ENCODE results near the gene WLS. TPM values are rescaled to one million over a fixed set of nuclear protein-coding genes. Genes with fewer than 3 reads are reported as not detected.

WLS gene
- total and polyA plus RNA-seq, 10 of the 15 experiments (the other 5 are each of a cell fraction or from before 2014, with no cell fraction given) = 0.04 to 0.36 TPM; not detected in 8

GRCh38 chr1:68254667-68255226 is 22.4 kb upstream of the WLS start:
- BruUV-seq (replicated peaks) = no TSS peak
- ChIA-PET SMC1A (ENCODE audit: uncharacterized antibody, unreplicated experiment) (interaction anchor here (0.6 kb wide), 1 partner anchor 139 kb away, joined by 3 read pairs; no protein-coding TSS in a partner anchor), CTCF (no interaction called here), POLR2A (no interaction called here), RAD21 (ENCODE audit: unreplicated experiment) (no interaction called here)
- Histone ChIP-seq H3K9ac (ENCODE audit: control insufficient read depth, insufficient read depth, low read length) (no peak overlapping the region), H3K79me2 (ENCODE audit: control insufficient read depth, insufficient read depth, low read length) (no peaks in the 10 kb centered on the region), H3K9me3 (replicated peaks; ENCODE audit: control insufficient read depth, insufficient read depth, low read length) (no peaks in the 10 kb centered on the region), H3K27ac (ENCODE audit: control insufficient read depth, insufficient read depth) (no peak overlapping the region), H3K4me1 (ENCODE audit: control insufficient read depth, insufficient read depth, low read length) (no peaks in the 10 kb centered on the region), H3K36me3 (ENCODE audit: control insufficient read depth in 2 of 2, insufficient read depth in 2 of 2, low read length in 1 of 2) (no peaks in the 10 kb centered on the region), H3K4me3 (no peak overlapping the region), H3K4me2 (ENCODE audit: control insufficient read depth, insufficient read depth) (no peak overlapping the region), H3K27me3 (replicated peaks in 1 of 2; ENCODE audit: control insufficient read depth in 2 of 2, insufficient read depth in 2 of 2, low read length in 1 of 2) (no peaks in the 10 kb centered on the region), H4K20me1 (ENCODE audit: control insufficient read depth, insufficient read depth) (no peaks in the 10 kb centered on the region), H2AFZ (ENCODE audit: control insufficient read depth, low read depth, low read length) (no peak overlapping the region)
- in situ Hi-C loops (cut with MboI) (no loop called here), intact Hi-C loops (cut with micrococcal nuclease; ENCODE audit: unreplicated experiment) (no loop called here)
- ATAC-seq (no peak), FAIRE-seq (no peak), DNase-seq (ENCODE audit: low read depth, low spot score) (no peak)
- 30% methylated on average over 3 of the region's 3 CpGs for WGBS (ENCODE audit: insufficient coverage, insufficient replicate concordance, low lambda C conversion rate, missing lambda C conversion rate)
- TF ChIP-seq ZNF24 (IDR thresholded peaks at IDR 0.05) (no peak), MLLT1 (IDR thresholded peaks at IDR 0.05) (no peak), IRF3 (IDR thresholded peaks at IDR 0.05) (no peak), SREBF2 (IDR thresholded peaks at IDR 0.05; ENCODE audit: low read length) (no peak), PBX3 (IDR thresholded peaks at IDR 0.05; ENCODE audit: insufficient replicate concordance, low read depth, low read length) (no peak), ZNF592 (IDR thresholded peaks at IDR 0.05) (no peak), MTA3 (IDR thresholded peaks at IDR 0.05; ENCODE audit: borderline replicate concordance, low read length) (no peak), NBN (IDR thresholded peaks at IDR 0.05) (no peak), NR2F1 (conservative IDR thresholded peaks at IDR 0.05) (no peak), FOS (IDR thresholded peaks at IDR 0.05; ENCODE audit: borderline replicate concordance, extremely low read depth, insufficient read length) (no peak), PKNOX1 (IDR thresholded peaks at IDR 0.05) (no peak), TCF3 (IDR thresholded peaks at IDR 0.05; ENCODE audit: borderline replicate concordance, insufficient read depth, low read depth, low read length) (no peak), SUZ12 (IDR thresholded peaks at IDR 0.05; ENCODE audit: unreplicated experiment) (no peak)

Measured in GM12878 (cell line).